Measurements from ENCODE around the gene SNAPC4. TPM values are rescaled to one million over a fixed set of nuclear protein-coding genes. Genes with fewer than 3 reads are reported as not detected.

Gene SNAPC4
- total RNA-seq, 6 experiments from 2014 or later: 3.8 to 6.5 (median 5.4) TPM

- no peak for TF ChIP-seq CTCF (IDR thresholded peaks at IDR 0.05)
- TF ChIP-seq POLR2A (IDR thresholded peaks at IDR 0.05): no peak
- no peaks in the 10 kb centered on the region for H3K27me3 ChIP-seq
- 86% methylated on average over 7 of the region's 17 CpGs for WGBS (ENCODE audit: insufficient coverage, low coverage, low lambda C conversion rate, missing lambda C conversion rate)
- intact Hi-C loops (cut with DNase I): no loop called here
- H3K4me1 ChIP-seq: peaks cover 0 to 23% (median 10%) of the 10 kb centered on the region in 4 donors
- H3K27ac ChIP-seq: no peak overlapping the region
- DNase-seq: peak in 1 of 3 donors; percentile 47
- ATAC-seq: no peak
- peaks cover 0 to 59% (median 14%) of the 10 kb centered on the region in 4 donors for H3K36me3 ChIP-seq
- H3K9me3 ChIP-seq: no peaks in the 10 kb centered on the region
- H3K4me3 ChIP-seq: no peak overlapping the region
These were observed 6.4 kb downstream of the SNAPC4 start for GRCh38 chr9:136393531-136393930.

- Histone ChIP-seq H3K27me3 (no peaks in the 10 kb centered on the region), H3K4me3 (no peak overlapping the region), H3K36me3 (peaks cover 0 to 64% (median 18%) of the 10 kb centered on the region in 4 donors), H3K9me3 (no peaks in the 10 kb centered on the region), H3K27ac (no peak overlapping the region), H3K4me1 (peaks cover 0 to 23% (median 10%) of the 10 kb centered on the region in 4 donors)
- 83% methylated on average over 4 of the region's 21 CpGs for WGBS (ENCODE audit: insufficient coverage, low coverage, low lambda C conversion rate, missing lambda C conversion rate)
- DNase-seq (no peak), ATAC-seq (no peak)
- intact Hi-C loops (cut with DNase I): no loop called here
- TF ChIP-seq CTCF (IDR thresholded peaks at IDR 0.05) (no peak), POLR2A (IDR thresholded peaks at IDR 0.05) (no peak)
These were observed 7.2 kb downstream of the SNAPC4 start for GRCh38 chr9:136392538-136393449.

DNA sequence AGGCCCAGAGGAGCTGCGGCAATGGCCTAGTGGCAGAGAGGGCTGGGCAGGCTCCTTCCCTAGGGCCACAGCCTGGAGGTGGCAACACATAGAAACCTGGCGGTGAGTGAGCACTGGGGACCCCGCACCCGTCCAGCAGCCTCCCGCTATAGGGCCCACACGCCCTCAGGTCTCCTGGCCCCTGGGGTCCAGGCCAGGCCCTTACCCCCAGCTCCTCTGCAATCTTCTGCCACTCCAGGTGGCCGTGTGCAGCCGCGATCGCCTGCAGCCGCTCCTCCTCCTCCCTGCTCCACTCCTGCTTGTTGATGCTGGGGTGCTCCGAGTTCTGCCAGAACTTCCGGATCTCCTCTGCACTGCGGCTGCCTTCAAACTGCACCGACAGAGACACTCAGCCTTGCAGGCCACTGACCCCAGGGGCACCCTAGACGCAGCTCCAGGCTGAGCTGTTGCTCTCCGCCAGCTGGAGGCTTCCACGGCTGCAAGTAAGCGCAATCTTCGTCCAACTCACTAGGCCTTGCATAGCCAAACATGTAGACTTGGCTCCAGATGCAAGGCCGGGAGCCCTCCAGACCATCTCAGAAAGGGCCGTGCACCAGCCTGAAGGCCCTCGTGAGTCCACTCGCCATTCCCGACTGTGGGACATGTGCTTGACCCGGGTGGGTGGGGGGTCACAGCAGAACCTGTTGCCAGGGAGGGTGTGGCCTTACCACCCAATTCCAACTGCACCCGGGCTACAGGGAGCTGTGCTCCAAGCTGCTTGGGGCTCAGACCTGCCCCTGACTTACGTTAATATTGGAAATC lies 8.0 kb downstream of the SNAPC4 start:
- Histone ChIP-seq H3K4me3 (no peak overlapping the region), H3K27ac (no peak overlapping the region), H3K9me3 (no peaks in the 10 kb centered on the region), H3K27me3 (no peaks in the 10 kb centered on the region), H3K4me1 (peaks cover 0 to 22% (median 10%) of the 10 kb centered on the region in 4 donors), H3K36me3 (peaks cover 0 to 71% (median 22%) of the 10 kb centered on the region in 4 donors)
- no peak for DNase-seq
- whole genome bisulfite sequencing (ENCODE audit: insufficient coverage, low coverage, low lambda C conversion rate, missing lambda C conversion rate): 70% methylated on average over 8 of the region's 28 CpGs
- no peak for ATAC-seq
- intact Hi-C loops (cut with DNase I): no loop called here
- TF ChIP-seq POLR2A (IDR thresholded peaks at IDR 0.05) (no peak), CTCF (IDR thresholded peaks at IDR 0.05) (no peak)

- Histone ChIP-seq H3K9me3 (no peaks in the 10 kb centered on the region), H3K4me3 (no peak overlapping the region), H3K27ac (no peak overlapping the region), H3K27me3 (no peaks in the 10 kb centered on the region), H3K36me3 (peaks cover 0 to 67% (median 19%) of the 10 kb centered on the region in 4 donors), H3K4me1 (no peaks in the 10 kb centered on the region)
- 85% methylated on average over 5 of the region's 14 CpGs for WGBS (ENCODE audit: insufficient coverage, low coverage, low lambda C conversion rate, missing lambda C conversion rate)
- ATAC-seq (no peak), DNase-seq (no peak)
- TF ChIP-seq POLR2A (IDR thresholded peaks at IDR 0.05) (no peak), CTCF (IDR thresholded peaks at IDR 0.05) (no peak)
- intact Hi-C loops (cut with DNase I): no loop called here
These were observed 10.6 kb downstream of the SNAPC4 start for GRCh38 chr9:136389396-136389795.
